IMR-90 (cell line): ENCODE data around the gene ADAMTS3. TPM values are rescaled to one million over a fixed set of nuclear protein-coding genes. Genes with fewer than 3 reads are reported as not detected.

Experiments used
- ATAC-seq: fragments of 200-7000 bp; cut with Tn5 transposase; 2 replicates; pipeline ENCODE4 v1.9.1; 2020; ENCODE audit warnings: low read depth, mild to moderate bottlenecking, moderate library complexity
- BruUV-seq: library from RNA; stranded (reverse); fragments of 400-500 nt; replicated peaks from 2 replicates; lab custom pipeline; 2021; lab: Mats Ljungman, UMichigan
- CTCF ChIA-PET: fragments of 300-600 bp; formaldehyde crosslinking; extraction: SDS; loops from one replicate; lab custom pipeline; 2021; ENCODE audit warnings: antibody characterized with exemption; lab: Yijun Ruan, JAX
- POLR2A ChIA-PET: fragments of 300-600 bp; sonication (Branson Sonifier 250); formaldehyde crosslinking; loops from one replicate; lab custom pipeline; 2022; ENCODE audit warnings: antibody characterized with exemption; ENCODE audit not compliant: unreplicated experiment; lab: Charles Lee
- DNase-seq: peaks from one replicate; pipeline ENCODE4 v3.0.0; 2013
- H2AFZ ChIP-seq: replicated peaks from 2 replicates; pipeline ENCODE3; 2013; ENCODE audit warnings: low read length, mild to moderate bottlenecking; ENCODE audit not compliant: poor library complexity
- H2AK5ac ChIP-seq: 2 replicates; pipeline ENCODE4 v1.6.1; 2013; ENCODE audit warnings: low read depth, low read length, inconsistent platforms
- H2AK9ac ChIP-seq: replicated peaks from 2 replicates; pipeline ENCODE3; 2013; ENCODE audit warnings: mild to moderate bottlenecking, low read depth, low read length, moderate library complexity; ENCODE audit not compliant: poor library complexity
- H2BK120ac ChIP-seq: 2 replicates; pipeline ENCODE4 v1.6.1; 2013; ENCODE audit warnings: low read depth, low read length, inconsistent platforms
- H2BK15ac ChIP-seq: 3 replicates; pipeline ENCODE4 v1.6.1; 2013; ENCODE audit warnings: low read depth, low read length, inconsistent platforms
- H2BK20ac ChIP-seq: 2 replicates; pipeline ENCODE4 v1.6.1; 2013; ENCODE audit warnings: low read depth, mild to moderate bottlenecking, inconsistent platforms, low read length, moderate library complexity
- H2BK5ac ChIP-seq: 2 replicates; pipeline ENCODE4 v1.6.1; 2013; ENCODE audit warnings: mild to moderate bottlenecking, low read depth, low read length, inconsistent platforms; ENCODE audit not compliant: poor library complexity, severe bottlenecking
- H3K14ac ChIP-seq: replicated peaks from 2 replicates; pipeline ENCODE4 v1.6.1; 2013; ENCODE audit warnings: low read depth, low read length, inconsistent platforms
- H3K18ac ChIP-seq: 2 replicates; pipeline ENCODE4 v1.6.1; 2013; ENCODE audit warnings: low read depth, low read length, control low read depth
- H3K23ac ChIP-seq: 2 replicates; pipeline ENCODE4 v1.6.1; 2013; ENCODE audit warnings: low read depth, low read length, inconsistent platforms
- H3K27ac ChIP-seq: 2 replicates; pipeline ENCODE4 v1.5.1; 2013; ENCODE audit warnings: mild to moderate bottlenecking, control low read depth, low read length; ENCODE audit not compliant: insufficient read depth
- H3K27me3 ChIP-seq: 2 replicates; pipeline ENCODE4 v1.6.1; 2013; ENCODE audit warnings: low read length; ENCODE audit not compliant: control insufficient read depth, insufficient read depth
- H3K36me3 ChIP-seq: 2 replicates; pipeline ENCODE4 v1.6.1; 2013; ENCODE audit warnings: low read length, mixed read lengths; ENCODE audit not compliant: control insufficient read depth, insufficient read depth
- H3K4ac ChIP-seq: 2 replicates; pipeline ENCODE4 v1.6.1; 2013; ENCODE audit warnings: low read depth, low read length, inconsistent platforms
- H3K4me1 ChIP-seq: 2 replicates; pipeline ENCODE4 v1.6.1; 2013; ENCODE audit warnings: low read length, mixed read lengths; ENCODE audit not compliant: control insufficient read depth, insufficient read depth
- H3K4me2 ChIP-seq: 2 replicates; pipeline ENCODE4 v1.6.1; 2013; ENCODE audit warnings: low read depth, mild to moderate bottlenecking, control low read depth, low read length, moderate library complexity
- H3K4me3 ChIP-seq: 2 replicates; pipeline ENCODE4 v1.5.1; 2013; ENCODE audit warnings: low read depth, mild to moderate bottlenecking, control low read depth, low read length, moderate library complexity; ENCODE audit not compliant: insufficient read depth
- H3K56ac ChIP-seq: 2 replicates; pipeline ENCODE4 v1.6.1; 2013; ENCODE audit warnings: low read length, inconsistent platforms; ENCODE audit not compliant: insufficient read depth; ENCODE audit errors: extremely low read depth
- H3K79me1 ChIP-seq, 2 experiments: 2 replicates each; pipeline ENCODE4 v1.6.1; 2013; ENCODE audit warnings: low read length in 2 of 2, inconsistent platforms in 1 of 2, low read depth in 1 of 2
- H3K9ac ChIP-seq: 2 replicates; pipeline ENCODE4 v1.6.1; 2013; ENCODE audit warnings: low read depth, low read length, control low read depth
- H3K9me1 ChIP-seq: 2 replicates; pipeline ENCODE4 v1.6.1; 2013; ENCODE audit warnings: low read length, inconsistent platforms; ENCODE audit not compliant: insufficient read depth
- H3K9me3 ChIP-seq: 2 replicates; pipeline ENCODE4 v1.6.1; 2013; ENCODE audit warnings: low read length; ENCODE audit not compliant: control insufficient read depth, insufficient read depth
- H4K20me1 ChIP-seq: 2 replicates; pipeline ENCODE4 v1.6.1; 2013; ENCODE audit warnings: low read length, inconsistent platforms; ENCODE audit not compliant: insufficient read depth
- H4K5ac ChIP-seq: 2 replicates; pipeline ENCODE4 v1.6.1; 2013; ENCODE audit warnings: mild to moderate bottlenecking, low read depth, low read length, control low read depth
- H4K8ac ChIP-seq, 2 experiments: 2 replicates each; pipeline ENCODE4 v1.6.1; 2013; ENCODE audit warnings: low read depth in 2 of 2, low read length in 2 of 2, control low read depth in 1 of 2, inconsistent platforms in 1 of 2
- H4K91ac ChIP-seq: 2 replicates; pipeline ENCODE4 v1.6.1; 2013; ENCODE audit warnings: low read depth, low read length, inconsistent platforms; ENCODE audit not compliant: insufficient read depth
- BHLHE40 ChIP-seq: fragments of 150-350 bp; IDR thresholded peaks from 2 replicates; pipeline ENCODE4 v1.6.1; 2016; ENCODE audit warnings: mild to moderate bottlenecking, low read depth, low read length
- CEBPB ChIP-seq: IDR thresholded peaks from 2 replicates; pipeline ENCODE4 v1.6.1; 2012; ENCODE audit warnings: low read depth, low read length, improper control_type of control experiment
- ELK1 ChIP-seq: fragments of 150-350 bp; IDR thresholded peaks from 2 replicates; pipeline ENCODE4 v1.6.1; 2016; ENCODE audit warnings: low read depth, mild to moderate bottlenecking, low read length, moderate library complexity, borderline replicate concordance
- MAZ ChIP-seq: IDR thresholded peaks from 2 replicates; pipeline ENCODE4 v1.6.1; 2012; ENCODE audit warnings: low read depth, mild to moderate bottlenecking, low read length, improper control_type of control experiment, moderate library complexity, borderline replicate concordance
- RFX5 ChIP-seq: IDR thresholded peaks from 2 replicates; pipeline ENCODE4 v1.8.0; 2012; ENCODE audit warnings: low read depth, mild to moderate bottlenecking, low read length, moderate library complexity
- USF2 ChIP-seq: fragments of 150-350 bp; IDR thresholded peaks from 2 replicates; pipeline ENCODE4 v1.6.1; 2017; ENCODE audit warnings: mild to moderate bottlenecking, antibody characterized with exemption, low read length, low read depth
- WGBS, 2 experiments: methylation state at CpG; one replicate each; pipeline versions ENCODE4 v1.1.5 to v1.1.7; 2013; ENCODE audit warnings: missing lambda C conversion rate in 2 of 2; ENCODE audit not compliant: insufficient read length in 1 of 2; ENCODE audit errors: extremely low coverage in 2 of 2; 5-methylcytosine and 5-hydroxymethylcytosine counted together
- dilution Hi-C: fragments of 300-500 bp; cut with HindIII; formaldehyde crosslinking; loops from one replicate; pipeline ENCODE4 v1.14.3; 2018; ENCODE audit warnings: low sequenced_read_pairs; ENCODE audit not compliant: unreplicated experiment
- in situ Hi-C: fragments of 300-500 bp; cut with MboI; formaldehyde crosslinking; loops from 3 replicates; pipeline ENCODE4 v1.14.3; 2019; ENCODE audit warnings: low sequenced_read_pairs, inconsistent platforms, mixed read lengths
- intact Hi-C: fragments of 100-400 bp; cut with micrococcal nuclease; formaldehyde crosslinking; loops from 2 replicates; pipeline ENCODE4 v1.10.0; 2022
- polyA plus RNA-seq, 3 experiments: library from polyadenylated mRNA; depleted of rRNA; stranded (reverse); fragments of >200 nt; gene quantifications; 2 replicates each; pipeline ENCODE4 v1.2.3, GENCODE V29; 2012; ENCODE audit warnings: low replicate concordance in 1 of 3
- total RNA-seq: library from RNA; depleted of rRNA; stranded (reverse); fragments of >200 nt; gene quantifications from 2 replicates; pipeline ENCODE4 v1.2.3, GENCODE V29; 2012

ADAMTS3 gene
- total and polyA plus RNA-seq, 2 of the 4 experiments (the other 2 are of a cell fraction), result 0.68 to 2.9 TPM

GRCh38 chr4:72305620-72306019, 263.4 kb downstream of the ADAMTS3 start:
- in situ Hi-C loops, result loop anchor here (25.0 kb wide), 1 partner anchor 732 kb away; no protein-coding TSS in a partner anchor
- H4K91ac ChIP-seq, result no peak overlapping the region
- H3K4me3 ChIP-seq, result no peak overlapping the region
- H4K20me1 ChIP-seq, result no peaks in the 10 kb centered on the region
- H3K36me3 ChIP-seq, result no peaks in the 10 kb centered on the region
- H3K4ac ChIP-seq, result no peak overlapping the region
- no peak overlapping the region for H3K9ac ChIP-seq
- H3K18ac ChIP-seq, result no peak overlapping the region
- no peak overlapping the region for H2AFZ ChIP-seq
- H2BK120ac ChIP-seq, result no peak overlapping the region
- no peaks in the 10 kb centered on the region; the same call in 1 of the 2 replicates for H3K9me1 ChIP-seq
- H2AK5ac ChIP-seq, result no peak overlapping the region
- TF ChIP-seq MAZ (no peak), CEBPB (no peak), BHLHE40 (no peak), ELK1 (no peak), USF2 (no peak), RFX5 (no peak)
- ATAC-seq (no peak), DNase-seq (no peak)
- dilution Hi-C loops, result no loop called here
- WGBS, 2 experiments, result no CpG with 5 or more reads among the region's 9 CpGs
- BruUV-seq, result no TSS peak
- H4K5ac ChIP-seq, result no peak overlapping the region
- no peaks in the 10 kb centered on the region for H3K27me3 ChIP-seq
- POLR2A ChIA-PET, result interaction anchor here (1.2 kb wide), 1 partner anchor 199 kb away, joined by 3 read pairs; no protein-coding TSS in a partner anchor
- no peaks in the 10 kb centered on the region for H3K9me3 ChIP-seq
- H3K14ac ChIP-seq, result no peak overlapping the region
- H3K23ac ChIP-seq, result no peak overlapping the region
- H4K8ac ChIP-seq, result no peak overlapping the region
- no peak overlapping the region for H3K27ac ChIP-seq
- H2BK5ac ChIP-seq, result no peak overlapping the region
- H2AK9ac ChIP-seq, result no peak overlapping the region
- CTCF ChIA-PET, result no interaction called here
- H2BK15ac ChIP-seq, result no peak overlapping the region
- H3K4me2 ChIP-seq, result no peak overlapping the region
- no peaks in the 10 kb centered on the region for H3K4me1 ChIP-seq
- intact Hi-C loops, result no loop called here
- no peaks in the 10 kb centered on the region for H3K79me1 ChIP-seq
- no peak overlapping the region for H2BK20ac ChIP-seq
- no peak overlapping the region for H3K56ac ChIP-seq
